ENCODE results near the gene C6orf132. TPM values are rescaled to one million over a fixed set of nuclear protein-coding genes. Genes with fewer than 3 reads are reported as not detected.

C6orf132 gene
- total and polyA plus RNA-seq, 9 of the 15 experiments (the other 6 are each of a cell fraction or from before 2014, with no cell fraction given): 0.06 to 0.35 (median 0.14) TPM

GRCh38 chr6:42136508-42137193 is 5.8 kb downstream of the C6orf132 start (continued):
- TF ChIP-seq ARID4B (CRISPR knock-in tag; IDR thresholded peaks at IDR 0.05) (no peak), ZNF778 (CRISPR knock-in tag; IDR thresholded peaks at IDR 0.05) (no peak), NR1H2 (CRISPR knock-in tag; IDR thresholded peaks at IDR 0.05) (no peak), ATF1 (CRISPR knock-in tag; IDR thresholded peaks at IDR 0.05) (no peak), ATF1 (tag; IDR thresholded peaks at IDR 0.05) (peak; percentile 42; the same call in 1 of the 2 replicates), ZNF184 (CRISPR knock-in tag; IDR thresholded peaks at IDR 0.05) (no peak), CHCHD3 (CRISPR knock-in tag; IDR thresholded peaks at IDR 0.05) (no peak), SRSF7 (optimal IDR thresholded peaks at IDR 0.05; ENCODE audit: low read depth, low read length) (no peak), RFX5 (IDR thresholded peaks at IDR 0.05; ENCODE audit: low read depth, low read length) (no peak), NCOA1 (IDR thresholded peaks at IDR 0.05; ENCODE audit: low read depth) (no peak), SOX6 (IDR thresholded peaks at IDR 0.05) (0 out of 2 replicates have a peak, but pooled peaks have one; percentile 11), IRF1 (CRISPR knock-in tag; IDR thresholded peaks at IDR 0.05; ENCODE audit: borderline replicate concordance) (no peak), PPARD (CRISPR knock-in tag; IDR thresholded peaks at IDR 0.05) (no peak), MTA2 (IDR thresholded peaks at IDR 0.05; ENCODE audit: low read depth) (0 out of 2 replicates have a peak, but pooled peaks have one; percentile 2), ELF4 (CRISPR knock-in tag; IDR thresholded peaks at IDR 0.05) (no peak), SMARCE1 (IDR thresholded peaks at IDR 0.05) (peak; percentile 86), ZFX (CRISPR knock-in tag; IDR thresholded peaks at IDR 0.05) (peak; percentile 38; the same call in 1 of the 2 replicates), HMBOX1 (IDR thresholded peaks at IDR 0.05) (peak; percentile 47; the same call in 1 of the 2 replicates), ZC3H4 (CRISPR knock-in tag; IDR thresholded peaks at IDR 0.05; ENCODE audit: borderline replicate concordance) (no peak), ZNF277 (CRISPR knock-in tag; IDR thresholded peaks at IDR 0.05; ENCODE audit: borderline replicate concordance) (no peak), TCF7 (IDR thresholded peaks at IDR 0.05; ENCODE audit: borderline replicate concordance) (peak; percentile 99), SUPT5H (IDR thresholded peaks at IDR 0.05) (no peak), RBM39 (optimal IDR thresholded peaks at IDR 0.05; ENCODE audit: low read depth, low read length) (no peak), KLF1 (tag; IDR thresholded peaks at IDR 0.05) (0 out of 2 replicates have a peak, but pooled peaks have one; percentile 11), MAFK (IDR thresholded peaks at IDR 0.05; ENCODE audit: low read length) (peak; percentile 89)

Measured in K562 (cell line).